A549 (cell line): ENCODE data around the gene EFHC1. TPM values are rescaled to one million over a fixed set of nuclear protein-coding genes. Genes with fewer than 3 reads are reported as not detected.

Experiments used
- ATAC-seq, 2 experiments: fragments of 200-7000 bp in 1 of 2; fragments of >200 bp in 1 of 2; cut with Nextera tagmentation in 1 of 2; cut with Tn5 transposase in 1 of 2; 3 replicates each; pipeline versions ENCODE4 v1.8.0 to v1.9.1; 2018 to 2020; ENCODE audit warnings: mild to moderate bottlenecking in 1 of 2, moderate library complexity in 1 of 2
- CTCF ChIA-PET: fragments of 300-600 bp; sonication (Branson Sonifier 250); formaldehyde crosslinking; extraction: SDS; loops from one replicate; lab custom pipeline; 2021; ENCODE audit warnings: antibody characterized with exemption, inconsistent platforms; lab: Yijun Ruan, JAX
- POLR2A ChIA-PET: fragments of 350-600 bp; formaldehyde crosslinking; extraction: SDS; loops from one replicate; lab custom pipeline; 2021; ENCODE audit warnings: antibody characterized with exemption, inconsistent platforms; lab: Yijun Ruan, JAX
- DNase-seq, 2 experiments: peaks; one replicate each; pipeline versions ENCODE4 v3.0.0 to v3.0.0-alpha.2; 2011 to 2016; ENCODE audit warnings: low read depth in 1 of 2, low spot score in 1 of 2
- FAIRE-seq: peaks from 2 replicates; lab custom pipeline; 2011; peaks lifted over from hg19 to GRCh38; lab: Jason Lieb, UNC
- H3K27ac ChIP-seq, 2 experiments: fragments of >200 bp; sonication (Bioruptor Twin); formaldehyde crosslinking; 3 replicates each; pipeline ENCODE4 v1.5.1; 2016 to 2017
- H3K4me1 ChIP-seq: fragments of >200 bp; sonication (Bioruptor Twin); formaldehyde crosslinking; 3 replicates; pipeline ENCODE4 v1.6.1; 2016
- H3K4me2 ChIP-seq: fragments of >200 bp; sonication (Bioruptor Twin); formaldehyde crosslinking; 3 replicates; pipeline ENCODE4 v1.6.1; 2016
- H3K4me3 ChIP-seq: fragments of >200 bp; sonication (Bioruptor Twin); formaldehyde crosslinking; 3 replicates; pipeline ENCODE4 v1.5.1; 2016
- H3K9me3 ChIP-seq: fragments of >200 bp; sonication (Bioruptor Twin); formaldehyde crosslinking; 3 replicates; pipeline ENCODE4 v1.6.1; 2016
- ELK1 ChIP-seq: fragments of 150-350 bp; IDR thresholded peaks from 2 replicates; pipeline ENCODE4 v1.6.1; 2014; ENCODE audit warnings: low read depth, mild to moderate bottlenecking, low read length
- ESRRA ChIP-seq: fragments of 150-350 bp; IDR thresholded peaks from 2 replicates; pipeline ENCODE4 v1.6.1; 2014; ENCODE audit warnings: mild to moderate bottlenecking, low read length, borderline replicate concordance
- FOSL2 ChIP-seq, 2 experiments: fragments of 450-650 bp in 1 of 2; fragments of >200 bp in 1 of 2; sonication (Bioruptor Twin) in 1 of 2; formaldehyde crosslinking; IDR thresholded peaks; 2 replicates each; pipeline versions ENCODE4 v1.5.0 to v1.6.1; 2016 to 2020; ENCODE audit warnings: mild to moderate bottlenecking in 1 of 2, moderate library complexity in 1 of 2
- FOXS1 ChIP-seq: fragments of 250-450 bp; sonication (Bioruptor Pico); IDR thresholded peaks from 2 replicates; pipeline ENCODE4 v1.5.0; 2020; ENCODE audit warnings: mild to moderate bottlenecking, moderate library complexity
- HOXB5 ChIP-seq: fragments of 250-450 bp; sonication (Bioruptor Pico); IDR thresholded peaks from 2 replicates; pipeline ENCODE4 v1.5.0; 2020; ENCODE audit warnings: mild to moderate bottlenecking, moderate library complexity
- JUNB ChIP-seq: fragments of >200 bp; sonication (Bioruptor Twin); formaldehyde crosslinking; IDR thresholded peaks from 2 replicates; pipeline ENCODE4 v1.6.1; 2016
- NFE2L2 ChIP-seq: fragments of 150-350 bp; conservative IDR thresholded peaks from 2 replicates; pipeline ENCODE4 v1.6.1; 2014; ENCODE audit warnings: low read length
- WGBS: methylation state at CpG from one replicate; pipeline ENCODE4 v1.1.6; 2017; ENCODE audit errors: missing lambda C conversion rate; 5-methylcytosine and 5-hydroxymethylcytosine counted together
- polyA plus RNA-seq, 4 experiments: library from polyadenylated mRNA; depleted of rRNA in 3 of 4; stranded (reverse); fragments of >200 nt; fragmentation: RNase III in 1 of 4; extraction: RNeasy Plus Mini Kit Qiagen cat#74134 plus additional on column Dnase treatment in 1 of 4; gene quantifications; 2 replicates in 3 of 4; 3 replicates in 1 of 4; pipeline ENCODE4 v1.2.3, GENCODE V29; 2011 to 2017

The EFHC1 gene
- polyA plus RNA-seq, 2 of the 4 experiments (the other 2 are of a cell fraction): 14.0 to 46.7 TPM

- TF ChIP-seq HOXB5 (CRISPR knock-in tag): no peak
- Histone ChIP-seq H3K4me1 (peaks cover 21% of the 10 kb centered on the region), H3K4me3 (no peak overlapping the region), H3K9me3 (no peaks in the 10 kb centered on the region), H3K4me2 (no peak overlapping the region; the same call in 2 of the 3 replicates), H3K27ac (peak overlapping the region in 1 of 2 experiments; percentile 58; a peak in 1 of 6 replicates)
- WGBS: 93% methylated on average over 11 of the region's 11 CpGs
- ATAC-seq (no peak), DNase-seq (no peak), FAIRE-seq (no peak)
- CTCF ChIA-PET: interaction anchor here (1.0 to 6.6 kb wide), 3 partner anchors 78 to 154 kb away, joined by 3 to 29 read pairs (median 3); partner anchors contain the start of gene TRAM2
- POLR2A ChIA-PET: no interaction called here
These were observed 78.4 kb downstream of the EFHC1 start for GRCh38 chr6:52498538-52499017.

GRCh38 chr6:52499026-52499425 lies 78.9 kb downstream of the EFHC1 start:
- H3K4me1 ChIP-seq: peaks cover 23% of the 10 kb centered on the region
- H3K27ac ChIP-seq: peak overlapping the region in 1 of 2 experiments; percentile 58; a peak in 2 of 6 replicates
- no peaks in the 10 kb centered on the region for H3K9me3 ChIP-seq
- POLR2A ChIA-PET: no interaction called here
- no peak for TF ChIP-seq FOXS1 (CRISPR knock-in tag)
- TF ChIP-seq, all 56 proteins: peak for 0
- Histone ChIP-seq H3K4me3 (no peak overlapping the region), H3K4me2 (no peak overlapping the region; the same call in 2 of the 3 replicates)
- DNase-seq (no peak), ATAC-seq (no peak), FAIRE-seq (no peak)
- CTCF ChIA-PET: interaction anchor here (1.0 to 6.6 kb wide), 3 partner anchors 77 to 154 kb away, joined by 3 to 29 read pairs (median 3); partner anchors contain the start of gene TRAM2
- WGBS: 50% methylated on average over 1 of the region's 1 CpG

GRCh38 chr6:52499681-52500236 lies 79.6 kb downstream of the EFHC1 start:
- WGBS: 87% methylated on average over 10 of the region's 11 CpGs
- no peak for FAIRE-seq
- CTCF ChIA-PET: interaction anchor here (1.3 to 6.6 kb wide), 2 partner anchors 77 to 91 kb away, joined by 3 to 29 read pairs; partner anchors contain the start of gene TRAM2
- peak overlapping the region in 1 of 2 experiments; percentile 58; a peak in 2 of 6 replicates for H3K27ac ChIP-seq
- H3K4me1 ChIP-seq: peaks cover 28% of the 10 kb centered on the region
- POLR2A ChIA-PET: no interaction called here
- TF ChIP-seq ESRRA (no peak), JUNB (no peak), NFE2L2 (no peak)
- H3K9me3 ChIP-seq: no peaks in the 10 kb centered on the region
- no peak for DNase-seq
- H3K4me2 ChIP-seq: no peak overlapping the region
- no peak for ATAC-seq
- no peak overlapping the region for H3K4me3 ChIP-seq

- no peak for FAIRE-seq
- H3K27ac ChIP-seq: peak overlapping the region in 1 of 2 experiments; percentile 58; a peak in 2 of 6 replicates
These were observed 80.3 kb downstream of the EFHC1 start for GRCh38 chr6:52500238-52501129.

More at GRCh38 chr6:52500238-52501129, 80.3 kb downstream of the EFHC1 start:
- Histone ChIP-seq H3K4me3 (no peak overlapping the region), H3K4me1 (peaks cover 35% of the 10 kb centered on the region), H3K9me3 (no peaks in the 10 kb centered on the region), H3K4me2 (no peak overlapping the region)
- POLR2A ChIA-PET: no interaction called here
- TF ChIP-seq FOSL2 (IDR thresholded peaks at IDR 0.05): no peak
- no peak for TF ChIP-seq FOSL2 (CRISPR knock-in tag; IDR thresholded peaks at IDR 0.05)
- no peak for TF ChIP-seq ELK1
- no peak for TF ChIP-seq HOXB5 (CRISPR knock-in tag)
- TF ChIP-seq, all 56 proteins: peak for 0
- 80% methylated on average over 9 of the region's 9 CpGs for WGBS
- CTCF ChIA-PET: interaction anchor here (0.6 to 6.6 kb wide), 4 partner anchors 76 to 222 kb away, joined by 3 to 29 read pairs (median 4); partner anchors contain the start of gene TRAM2
- ATAC-seq (no peak), DNase-seq (no peak)
